ENCODE results near the gene KIF26A.

- TF ChIP-seq CTCF (IDR thresholded peaks at IDR 0.05; ENCODE audit: low read depth, low read length) = no peak
- no peak for TF ChIP-seq POLR2A (IDR thresholded peaks at IDR 0.05; ENCODE audit: extremely low read depth, insufficient read length)
- no peak for TF ChIP-seq MYC (IDR thresholded peaks at IDR 0.05; ENCODE audit: low read depth, low read length)
Observed at GRCh38 chr14:104128981-104129380, 9.4 kb upstream of the KIF26A start.
